ENCODE measurements around the gene CHD6.
A peak's percentile ranks its signal among the peaks of the same experiment; 100 is the strongest.

The CHD6 gene
- total RNA-seq: 165 reads per million, percentile 90 among the genes with 10 or more reads in this experiment

DNA sequence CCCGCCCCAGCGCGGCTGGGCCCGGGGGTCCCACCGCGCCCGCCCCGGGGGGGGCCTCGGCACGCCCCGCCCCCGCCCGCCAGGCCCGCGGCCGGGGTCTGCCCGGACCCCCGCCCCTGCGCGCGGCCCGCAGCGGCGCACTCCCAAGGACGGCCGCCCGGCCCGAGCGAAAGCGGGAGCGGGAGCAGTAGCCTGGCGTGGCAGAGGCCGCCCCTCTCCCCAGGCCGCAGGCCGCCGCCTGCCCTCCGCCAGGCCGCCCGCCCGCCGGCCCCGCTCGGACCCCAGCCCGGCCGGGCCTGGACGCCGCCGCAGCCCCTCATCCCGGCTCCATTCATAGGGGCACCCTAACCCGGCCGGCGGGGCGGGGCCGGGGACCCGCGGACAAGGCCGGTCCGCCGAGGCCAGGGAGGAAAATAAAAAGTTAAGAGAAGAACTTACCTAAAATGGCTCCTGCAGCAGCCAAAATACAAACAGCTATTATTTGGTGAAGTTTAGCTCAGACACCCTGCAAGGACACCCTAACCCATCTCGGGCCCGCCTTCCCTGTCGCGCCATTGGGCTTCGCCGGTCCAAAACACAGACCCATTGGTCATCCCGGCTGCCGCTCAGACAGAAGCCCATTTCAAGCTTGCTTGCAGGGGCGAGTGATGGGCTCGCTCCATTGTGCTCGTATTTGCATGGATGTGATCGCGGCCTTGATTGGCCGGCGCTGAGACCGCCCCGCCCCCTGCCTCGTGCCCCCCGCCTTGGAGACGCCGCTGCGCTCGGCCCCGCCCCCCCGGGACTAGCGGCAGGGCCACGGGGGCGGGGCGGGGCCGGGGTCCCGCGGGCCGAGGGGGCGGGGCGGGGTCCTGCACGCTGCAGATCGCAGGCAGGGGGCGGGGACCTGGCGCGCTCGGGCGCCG lies at the start of gene CHD6:
CHD6 (minus strand) TSS at position 476 of the 905 bp plus-strand sequence. CDS start 67,040 bp downstream, outside the sequence.
- peak; percentile 99 for DNase-seq

DNA sequence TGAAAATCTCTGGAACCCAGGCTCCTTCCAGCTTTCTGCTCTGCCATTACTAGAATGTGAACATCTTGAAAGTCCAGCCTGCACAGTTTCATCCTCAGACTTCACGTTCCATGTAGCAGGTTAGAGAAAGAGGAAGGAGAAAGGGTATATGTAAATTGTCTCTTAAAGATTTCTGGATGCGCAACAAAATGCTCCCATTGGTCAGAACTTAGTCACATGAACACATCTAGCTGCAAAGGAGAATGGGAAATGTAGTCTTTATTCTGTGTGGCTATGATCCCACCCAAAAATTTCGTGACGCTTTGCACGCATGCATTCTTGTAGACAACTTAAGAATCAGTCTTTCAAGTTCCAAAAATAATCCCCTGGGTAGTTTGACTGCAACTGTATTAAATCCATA lies 46.4 kb upstream of the CHD6 start:
- no peak for DNase-seq

DNA sequence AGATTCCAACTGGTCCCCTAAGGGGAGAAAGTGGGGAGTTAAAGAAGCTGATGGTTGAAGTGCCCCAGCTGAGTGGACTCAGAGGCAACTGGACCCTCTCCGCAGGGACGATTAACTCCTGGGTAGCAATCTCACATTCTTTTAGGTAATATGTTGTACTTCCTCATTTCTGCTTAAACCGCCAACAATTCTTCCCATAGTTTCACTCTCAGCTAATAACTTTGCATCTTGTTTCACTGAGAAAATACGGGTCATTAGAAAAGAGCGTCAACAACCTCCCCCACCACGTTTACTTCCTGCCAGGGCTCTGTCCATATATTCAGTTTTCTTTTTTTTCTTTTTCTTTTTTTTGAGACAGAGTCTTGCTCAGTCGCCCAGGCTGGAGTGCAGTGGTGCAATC lies 39.5 kb upstream of the CHD6 start:
- no peak for DNase-seq

- no peak for DNase-seq
These were observed 37.9 kb upstream of the CHD6 start for GRCh38 chr20:41655962-41656618.

- DNase-seq: no peak
These were observed 36.7 kb upstream of the CHD6 start for GRCh38 chr20:41654884-41655283.

GRCh38 chr20:41654292-41654691 lies 36.1 kb upstream of the CHD6 start:
- DNase-seq: no peak

DNA sequence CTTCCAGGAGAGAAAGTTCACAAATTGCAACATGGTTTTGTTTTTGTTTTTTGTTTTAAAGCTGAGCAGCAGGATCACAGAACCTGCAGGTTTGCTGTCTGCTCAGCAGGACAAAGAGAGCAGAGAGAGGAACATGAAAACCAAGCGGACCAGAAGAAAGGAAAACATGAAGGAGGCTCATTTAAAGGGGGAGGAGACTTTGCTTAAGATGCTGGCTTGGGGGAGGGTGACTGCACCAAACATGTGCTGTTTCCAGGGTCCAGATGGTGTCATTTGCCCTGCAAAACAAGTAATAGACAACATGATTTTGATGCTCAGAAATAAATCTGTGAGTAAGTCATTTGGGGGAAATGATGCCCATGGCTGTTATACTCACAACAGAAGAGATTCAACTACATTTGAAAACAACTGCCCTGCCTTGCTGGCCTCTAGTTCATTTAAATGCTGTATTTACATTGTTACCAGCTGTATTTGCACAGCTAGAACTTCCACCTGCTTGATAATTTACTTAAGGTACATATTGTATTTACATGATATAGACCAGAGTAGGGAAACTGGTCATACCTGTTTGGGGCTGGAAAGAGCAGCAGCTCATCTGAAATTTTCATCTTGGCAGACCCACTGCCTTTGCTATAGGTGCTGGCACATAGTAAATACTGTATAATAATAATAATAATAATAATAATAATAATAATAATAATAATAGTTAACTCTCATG lies 32.2 kb upstream of the CHD6 start:
- DNase-seq: no peak

DNA sequence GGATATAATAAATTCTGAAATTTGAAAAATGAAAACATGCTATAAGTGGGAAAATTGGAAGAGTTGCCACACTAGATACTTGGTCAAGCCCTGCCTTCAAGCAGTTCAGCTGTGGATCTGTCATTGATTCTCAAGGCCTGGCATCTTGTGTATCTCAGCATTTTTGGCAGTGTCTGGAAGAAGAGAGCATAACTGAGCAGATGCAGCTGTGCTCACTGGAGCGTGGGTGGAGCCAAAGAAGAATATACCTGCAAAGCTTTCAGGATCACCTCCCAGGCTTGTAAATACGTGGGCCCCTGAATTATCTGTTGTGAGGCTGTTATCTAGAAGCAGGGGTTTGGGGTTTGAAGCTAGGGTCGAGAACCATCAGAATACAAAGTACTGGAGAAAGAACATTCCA lies 31.3 kb upstream of the CHD6 start:
- no peak for DNase-seq

DNA sequence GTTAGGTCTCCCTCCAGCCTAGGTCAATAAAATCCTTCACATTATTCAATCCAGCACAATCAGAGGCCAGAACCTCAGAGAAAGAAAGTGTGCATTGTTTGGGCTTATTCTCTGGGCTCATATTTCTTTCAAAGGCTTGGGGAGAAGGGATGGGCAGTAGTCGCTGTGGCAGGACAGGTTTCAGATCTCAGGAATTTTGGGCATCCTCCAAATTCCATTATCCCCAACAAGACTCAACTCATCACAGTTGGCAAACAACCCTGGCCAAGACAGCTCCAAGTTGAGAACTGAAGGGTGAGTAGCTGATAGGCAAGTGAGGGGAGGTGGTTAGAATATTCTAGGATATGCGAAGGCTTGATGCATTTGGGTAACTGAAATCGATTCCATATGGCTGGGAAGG lies 27.2 kb upstream of the CHD6 start:
- DNase-seq: no peak

DNA sequence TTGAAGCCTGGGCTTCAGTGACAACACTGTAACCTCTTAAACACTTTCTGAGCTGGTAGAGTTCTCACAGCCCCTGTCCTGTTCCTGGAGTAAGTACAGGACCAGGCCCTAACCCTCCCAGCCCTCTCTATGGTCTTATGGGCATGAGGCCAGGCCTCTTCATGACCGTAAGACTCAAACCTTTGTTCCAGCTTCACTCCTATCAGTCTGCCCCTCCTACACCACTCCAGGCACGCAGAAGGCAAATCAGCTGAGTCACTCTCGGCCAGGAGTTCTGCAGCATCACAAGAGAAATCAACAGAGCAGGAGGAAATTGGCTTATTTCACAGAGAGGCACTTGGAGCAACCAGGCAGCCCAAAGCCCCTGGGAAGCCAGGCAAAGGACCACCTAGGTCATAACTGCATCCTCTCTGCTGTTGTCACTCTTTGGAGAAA lies 25.3 kb upstream of the CHD6 start:
- no peak for DNase-seq

GRCh38 chr20:41639630-41640029 lies 21.5 kb upstream of the CHD6 start:
- no peak for DNase-seq

DNA sequence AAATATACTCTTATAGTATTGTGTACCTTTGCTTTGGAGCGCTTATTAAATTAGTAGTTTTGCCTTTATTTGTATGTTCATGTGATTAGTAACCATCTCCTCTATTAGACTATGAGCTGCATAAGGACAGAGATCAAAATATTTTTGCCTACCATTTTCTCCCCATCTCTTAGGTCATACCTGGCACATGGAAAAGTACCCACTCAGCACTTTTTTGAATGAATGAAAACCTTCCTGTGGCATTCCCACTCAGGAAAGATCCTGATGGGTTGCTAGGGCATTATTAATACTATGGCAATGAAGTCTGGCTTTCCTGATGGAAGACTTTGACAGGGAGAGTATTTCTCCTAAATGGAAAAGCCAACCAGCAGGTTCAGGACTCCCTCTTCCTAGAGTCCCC lies 20.3 kb upstream of the CHD6 start:
- DNase-seq: no peak

GRCh38 chr20:41635158-41635557 lies 17.0 kb upstream of the CHD6 start:
- DNase-seq: no peak

GRCh38 chr20:41632896-41633295 lies 14.7 kb upstream of the CHD6 start:
- DNase-seq: no peak

DNA sequence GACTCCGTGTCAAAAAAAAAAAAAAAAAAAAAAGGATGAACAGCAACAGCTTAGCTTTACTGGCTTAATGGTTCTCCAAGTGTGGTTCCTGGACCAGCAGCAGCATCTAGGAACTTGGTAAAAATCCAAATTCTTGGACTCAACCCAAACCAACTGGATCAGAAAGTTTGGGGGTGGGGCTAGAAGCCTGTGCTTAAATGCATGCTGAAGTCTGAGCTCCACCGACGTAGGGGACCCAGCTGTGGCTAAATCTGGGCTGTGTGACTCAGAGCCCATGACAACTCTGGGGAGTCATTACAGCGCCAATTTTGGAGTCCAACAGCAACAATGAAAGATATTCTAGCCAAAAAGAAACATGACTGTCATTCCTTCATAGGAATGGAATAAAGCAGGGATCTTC lies 13.6 kb upstream of the CHD6 start:
- DNase-seq: no peak

GRCh38 chr20:41630846-41631245 lies 12.7 kb upstream of the CHD6 start:
- no peak for DNase-seq

DNA sequence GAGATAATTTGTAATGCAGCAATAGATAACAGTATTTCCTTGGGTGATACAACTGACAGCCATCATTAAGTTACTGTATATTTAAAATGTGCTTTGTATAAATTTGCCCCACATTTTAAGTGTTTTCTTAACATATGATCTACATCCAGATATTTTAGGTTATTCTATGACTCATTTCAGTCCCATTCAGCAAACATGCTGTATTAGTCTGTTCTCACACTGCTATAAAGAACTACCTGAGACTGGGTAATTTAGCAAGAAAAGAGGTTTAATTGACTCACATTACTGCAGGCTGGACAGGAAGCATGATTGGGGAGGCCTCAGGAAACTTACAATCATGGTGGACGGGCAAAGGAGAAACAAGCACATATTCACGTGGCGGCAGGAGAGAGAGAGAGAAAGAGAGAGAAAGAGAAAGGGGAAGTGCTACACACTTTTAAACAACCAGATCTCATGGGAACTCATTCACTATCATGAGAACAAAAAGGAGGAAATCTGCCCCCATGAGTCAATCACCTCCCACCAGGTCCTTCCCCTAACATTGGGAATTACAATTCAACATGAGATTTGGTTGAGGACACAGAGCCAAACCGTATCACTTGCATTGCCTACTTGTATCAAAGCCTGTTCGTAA lies 9.6 kb upstream of the CHD6 start:
- DNase-seq: no peak

DNA sequence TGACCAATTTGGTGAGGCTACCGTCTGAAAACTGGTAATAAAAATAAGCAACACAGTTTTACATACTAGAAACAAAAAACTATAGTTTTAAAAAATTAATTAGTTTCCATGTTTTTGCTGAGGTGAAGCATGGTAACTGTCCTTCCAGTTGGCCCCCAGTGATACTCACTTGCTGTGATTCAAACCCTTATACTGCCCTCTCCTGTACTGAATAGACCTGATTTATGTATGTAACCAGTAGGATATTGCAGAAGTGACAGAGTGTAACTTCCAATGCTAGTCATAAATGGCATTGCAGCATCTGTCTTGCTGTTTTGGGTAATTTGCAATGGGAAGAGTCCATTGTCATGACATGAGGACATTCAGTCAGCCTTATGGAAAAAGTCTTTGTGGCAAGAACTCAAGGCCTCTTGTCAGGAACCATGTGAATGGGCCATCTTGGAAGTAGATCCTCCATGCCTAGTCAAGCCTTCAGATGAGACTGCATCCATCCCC lies 8.9 kb upstream of the CHD6 start:
- no peak for DNase-seq

- DNase-seq: no peak
These were observed 5.6 kb upstream of the CHD6 start for GRCh38 chr20:41623625-41624375.

DNA sequence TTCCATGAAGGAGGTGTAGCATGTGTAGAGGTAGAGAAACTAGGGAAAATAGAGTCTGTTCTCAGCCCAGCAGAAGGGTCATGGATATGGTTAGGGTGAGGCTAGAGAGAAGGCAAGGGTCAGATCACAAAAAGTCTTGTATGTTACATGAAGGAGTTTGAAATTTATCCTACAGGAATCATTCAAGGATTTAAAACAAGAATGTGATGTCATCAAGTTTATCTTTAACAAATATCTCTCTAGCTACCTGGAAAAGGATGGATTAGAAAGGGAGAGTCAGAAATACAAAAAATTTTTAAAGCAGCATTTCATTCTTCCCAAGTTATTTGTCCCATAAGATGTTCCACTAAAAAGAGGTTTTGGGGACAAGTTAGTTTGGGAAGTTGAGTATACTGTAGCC lies 4.4 kb upstream of the CHD6 start:
- no peak for DNase-seq

- no peak for DNase-seq
These were observed 3.8 kb upstream of the CHD6 start for GRCh38 chr20:41621971-41622370.

DNA sequence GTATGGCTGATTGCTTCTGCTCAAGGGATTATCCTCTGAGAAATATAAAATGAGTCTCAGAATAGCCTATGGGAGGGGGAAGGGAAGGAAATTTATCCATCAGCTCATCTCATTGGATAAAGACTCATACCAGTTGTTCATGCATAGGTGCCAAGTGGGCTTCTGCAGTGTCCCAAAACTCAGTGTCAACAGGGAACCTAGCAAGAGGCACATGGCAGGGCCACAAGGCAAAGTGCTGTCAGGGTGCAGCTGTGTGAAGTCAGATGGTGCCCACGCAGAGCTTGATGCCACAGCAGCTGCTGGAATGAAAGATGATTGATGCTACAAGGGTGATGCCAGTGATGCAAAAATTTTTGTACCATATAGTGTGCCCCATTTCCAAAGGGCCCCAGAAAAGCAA lies 3.2 kb upstream of the CHD6 start:
- no peak for DNase-seq
